ENCODE results near the gene METTL17.
"Not testable (repeated sequence)": the region's sequence is repeated elsewhere in the genome, so short reads cannot be mapped to it uniquely, and the experiment has no call there.

The METTL17 gene

GRCh38 chr14:21024585-21025370 is 35.0 kb downstream of the METTL17 start, which contains the start of gene NDRG2:
NDRG2 (minus strand) TSS chr14:21025061; CDS start chr14:21023315, 1,746 bp downstream.
- peak; percentile 68 for DNase-seq (ENCODE audit: low read depth)

GRCh38 chr14:21025371-21026273 is 35.8 kb downstream of the METTL17 start:
- DNase-seq (ENCODE audit: low read depth): no peak

- DNase-seq (ENCODE audit: low read depth): no peak
Observed at GRCh38 chr14:21026274-21026987, 36.7 kb downstream of the METTL17 start.

GRCh38 chr14:21026988-21027315 is 37.2 kb downstream of the METTL17 start:
- DNase-seq (ENCODE audit: low read depth): no peak

DNA sequence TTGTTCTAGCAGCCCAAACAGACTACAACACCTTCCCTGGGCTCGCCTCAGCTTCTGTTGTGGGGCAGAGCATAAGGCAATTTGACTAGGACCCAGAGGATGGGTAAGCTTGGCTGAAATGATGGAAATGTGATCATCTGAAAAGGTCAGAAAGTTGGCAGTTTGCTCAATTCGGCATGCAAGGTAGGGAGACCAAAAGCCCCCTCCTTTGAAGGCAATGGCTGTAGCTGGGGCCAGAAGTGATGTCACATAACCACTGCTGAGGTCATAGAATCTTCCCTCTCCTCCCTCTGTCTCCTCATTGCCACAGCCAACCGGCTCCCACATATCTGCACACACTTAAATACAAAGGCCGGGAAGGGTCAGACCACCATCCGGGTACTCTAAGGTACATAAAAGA is 40.1 kb downstream of the METTL17 start, which contains the start of gene TPPP2:
TSS of gene TPPP2 (plus strand) at position 301 of the 400 bp plus-strand sequence. CDS start 365 bp downstream, outside the sequence.
- DNase-seq (ENCODE audit: low read depth): no peak

- DNase-seq (ENCODE audit: low read depth): no peak
Observed at GRCh38 chr14:21030531-21030930, 40.8 kb downstream of the METTL17 start.

DNA sequence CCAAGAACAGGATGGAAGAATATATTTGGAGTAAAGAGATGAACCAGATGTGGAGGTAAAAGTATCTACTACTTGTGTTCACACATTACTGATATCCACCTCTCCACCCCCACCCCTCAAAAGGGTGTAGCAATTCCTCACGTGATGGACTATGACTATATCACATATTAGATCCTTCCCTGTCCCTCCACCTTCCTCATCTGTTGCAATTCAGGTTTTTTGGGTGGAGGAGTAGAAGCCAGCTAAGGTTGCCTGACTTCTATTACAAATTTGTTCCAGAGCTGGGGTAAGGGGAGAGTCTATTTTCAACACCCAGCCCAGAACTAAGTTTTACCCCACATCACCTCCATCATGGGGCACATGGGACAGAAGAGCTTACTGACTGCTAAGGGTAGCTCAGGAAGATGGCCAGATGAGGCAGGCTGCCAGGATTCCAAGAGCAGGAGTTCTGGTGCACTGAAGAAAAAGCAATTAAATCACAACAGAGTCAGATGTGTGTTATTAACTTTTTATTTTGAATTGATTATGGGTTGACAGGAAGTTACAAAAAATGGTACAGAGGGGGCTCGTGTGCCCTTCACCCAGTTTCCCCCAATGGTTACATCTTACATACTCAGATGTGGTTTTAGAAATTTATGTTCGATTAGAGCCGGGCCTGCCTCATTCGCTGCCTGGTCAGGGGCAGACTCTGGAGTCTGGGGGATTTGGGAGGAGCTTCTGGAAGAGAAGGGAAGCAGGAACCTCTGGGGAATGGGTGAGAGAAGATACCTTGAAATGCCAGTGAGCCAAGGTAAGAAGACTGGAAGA is 42.7 kb downstream of the METTL17 start:
- no peak for DNase-seq (ENCODE audit: low read depth)

GRCh38 chr14:21033133-21033698 is 43.4 kb downstream of the METTL17 start:
- no peak for DNase-seq (ENCODE audit: low read depth)

DNA sequence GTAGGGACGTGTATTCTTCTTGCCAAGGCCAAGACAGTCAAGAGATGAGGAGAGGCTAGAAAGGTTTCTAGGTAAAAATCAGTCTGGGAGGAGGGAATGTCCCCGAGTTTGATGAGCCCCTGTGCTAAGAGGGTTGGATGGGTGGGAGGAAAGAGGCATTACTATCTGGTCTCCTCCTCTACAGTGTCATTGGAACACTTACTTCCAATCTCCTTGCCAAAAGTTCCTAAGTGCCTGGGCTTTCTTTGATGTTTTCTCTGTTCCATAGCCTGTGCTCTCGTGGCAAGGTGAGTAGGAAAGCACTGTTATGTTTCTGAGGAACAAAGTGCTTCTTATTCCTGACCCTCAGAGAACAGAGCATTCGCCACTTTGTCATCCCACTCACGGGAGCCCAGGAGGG is 44.9 kb downstream of the METTL17 start, which contains the start of gene RNASE13:
TSS of gene RNASE13 (minus strand) at position 101 of the 400 bp plus-strand sequence. CDS start 519 bp downstream, outside the sequence.
- DNase-seq (ENCODE audit: low read depth): no peak

- DNase-seq (ENCODE audit: low read depth): no peak
Observed at GRCh38 chr14:21036751-21037150, 47.0 kb downstream of the METTL17 start.

GRCh38 chr14:21037156-21037555 is 47.4 kb downstream of the METTL17 start:
- no peak for DNase-seq (ENCODE audit: low read depth)

DNA sequence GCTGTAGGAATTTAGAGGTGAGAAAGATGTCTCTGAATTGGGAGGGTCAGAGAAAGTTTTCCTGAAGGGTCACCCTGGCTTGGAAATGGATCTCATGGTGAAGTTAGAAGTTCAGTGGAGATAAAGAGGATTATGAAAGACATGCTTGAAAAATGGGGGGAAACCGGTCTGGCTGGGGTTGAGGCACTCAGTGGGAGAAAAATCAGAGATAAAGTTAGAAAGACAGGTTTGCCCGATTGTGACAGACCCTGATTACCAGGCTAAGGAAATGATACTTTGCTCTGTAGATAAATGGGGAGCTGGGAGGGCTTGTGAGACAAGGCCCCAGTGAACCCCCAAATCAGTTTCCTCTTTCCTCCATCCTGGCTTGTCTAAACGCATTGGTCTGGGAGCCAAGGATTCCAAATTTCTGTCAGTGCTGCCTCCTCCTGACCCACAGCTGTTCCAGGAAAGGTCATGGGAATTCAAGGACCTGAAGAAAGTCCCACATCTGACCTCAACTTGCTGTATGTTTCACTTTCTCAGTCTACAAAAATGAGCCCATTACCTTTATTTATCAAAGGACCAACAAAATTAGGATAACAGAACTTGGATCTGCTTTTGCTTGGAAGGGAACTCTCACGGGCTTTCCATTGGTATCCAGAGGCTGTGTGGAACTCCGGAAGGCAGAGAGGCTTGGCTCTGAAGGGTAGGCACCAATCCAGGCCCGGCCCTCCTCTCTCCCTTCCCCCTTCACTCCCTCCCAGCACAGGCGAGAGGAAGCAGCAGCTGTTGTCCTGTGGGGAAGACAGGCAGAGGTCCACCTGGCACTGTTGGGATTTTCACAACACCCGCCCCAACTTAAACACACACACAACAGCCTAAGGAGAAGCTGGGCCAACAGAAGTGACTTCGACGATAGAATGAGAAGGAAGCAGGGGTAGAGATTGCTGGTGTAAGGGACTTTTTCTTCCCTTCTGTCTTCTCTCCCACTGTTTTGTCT is 49.0 kb downstream of the METTL17 start:
- no peak for DNase-seq (ENCODE audit: low read depth)

- DNase-seq (ENCODE audit: low read depth): no peak
Observed at GRCh38 chr14:21039585-21040369, 50.0 kb downstream of the METTL17 start.

DNA sequence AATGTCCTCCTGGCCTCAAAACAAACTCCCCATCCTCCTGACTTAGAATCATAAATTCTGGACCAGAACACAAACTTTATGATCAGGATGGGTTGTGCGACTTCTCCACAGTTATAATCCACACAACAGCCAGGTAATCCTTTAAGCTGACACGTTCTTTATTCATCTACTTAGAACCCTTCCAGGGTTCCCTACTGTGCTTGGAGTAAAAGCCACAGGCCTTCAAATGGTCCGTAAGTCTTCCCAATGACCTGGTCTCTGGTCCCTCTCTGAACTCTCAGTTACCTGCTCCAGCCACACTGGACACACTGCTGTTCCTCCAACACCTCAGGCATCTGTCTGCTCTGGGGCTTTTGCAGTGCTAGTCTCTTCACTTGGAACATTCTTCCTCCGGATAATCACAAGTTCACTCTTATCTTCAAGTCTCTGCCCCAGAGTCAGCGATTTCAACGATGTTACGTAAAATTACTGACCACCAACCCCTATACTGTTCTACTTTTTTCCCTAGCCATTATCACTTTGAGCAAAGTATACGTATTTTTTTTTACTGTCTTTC is 50.7 kb downstream of the METTL17 start:
- no peak for DNase-seq (ENCODE audit: low read depth)

DNA sequence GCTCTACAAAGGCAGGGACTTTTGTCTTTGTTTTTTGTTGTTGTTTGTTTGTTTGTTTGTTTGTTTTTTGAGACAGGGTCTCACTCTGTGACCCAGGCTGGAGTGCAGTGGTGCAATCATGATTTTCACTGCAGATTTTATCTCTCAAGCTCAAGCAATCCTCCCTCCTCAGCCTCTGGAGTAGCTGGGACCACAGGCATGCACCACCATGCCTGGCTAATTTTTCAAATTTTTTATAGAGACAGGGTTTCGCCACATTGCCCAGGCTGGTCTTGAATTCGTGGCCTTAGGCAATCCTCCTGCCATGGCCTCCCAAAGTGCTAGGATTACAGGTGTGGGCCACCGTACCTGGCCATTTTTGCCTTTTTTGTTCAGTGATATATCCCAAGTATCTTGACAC is 51.2 kb downstream of the METTL17 start:
- not testable (repeated sequence) for DNase-seq (ENCODE audit: low read depth)

GRCh38 chr14:21041676-21042433 is 52.1 kb downstream of the METTL17 start, which contains the start of gene RNASE7:
RNASE7 (plus strand) TSS chr14:21042362; CDS start chr14:21042993, 631 bp downstream.
- no peak for DNase-seq (ENCODE audit: low read depth)

DNA sequence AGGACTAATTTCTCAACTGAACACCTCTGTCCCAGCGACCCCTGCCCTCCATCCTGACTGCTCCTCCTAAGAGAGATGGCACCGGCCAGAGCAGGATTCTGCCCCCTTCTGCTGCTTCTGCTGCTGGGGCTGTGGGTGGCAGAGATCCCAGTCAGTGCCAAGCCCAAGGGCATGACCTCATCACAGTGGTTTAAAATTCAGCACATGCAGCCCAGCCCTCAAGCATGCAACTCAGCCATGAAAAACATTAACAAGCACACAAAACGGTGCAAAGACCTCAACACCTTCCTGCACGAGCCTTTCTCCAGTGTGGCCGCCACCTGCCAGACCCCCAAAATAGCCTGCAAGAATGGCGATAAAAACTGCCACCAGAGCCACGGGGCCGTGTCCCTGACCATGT is 53.1 kb downstream of the METTL17 start:
- no peak for DNase-seq (ENCODE audit: low read depth)
